ENCODE data around the gene ADGRB3. TPM values are rescaled to one million over a fixed set of nuclear protein-coding genes. Genes with fewer than 3 reads are reported as not detected.
A peak's percentile ranks its signal among the peaks of the same experiment; 100 is the strongest.

Gene ADGRB3
- total and polyA plus RNA-seq, 10 of the 15 experiments (the other 5 are each of a cell fraction or from before 2014, with no cell fraction given), result 0.03 to 0.06 TPM; not detected in 8

GRCh38 chr6:68975816-68976215, 340.7 kb downstream of the ADGRB3 start:
- DNase-seq (ENCODE audit: low read depth, low spot score) (no peak), FAIRE-seq (no peak), ATAC-seq (no peak)
- Histone ChIP-seq H3K27ac (ENCODE audit: control insufficient read depth, insufficient read depth) (no peak overlapping the region), H3K79me2 (ENCODE audit: control insufficient read depth, insufficient read depth, low read length) (no peaks in the 10 kb centered on the region), H3K9me3 (replicated peaks; ENCODE audit: control insufficient read depth, insufficient read depth, low read length) (no peaks in the 10 kb centered on the region), H3K4me3 (no peak overlapping the region), H3K4me2 (ENCODE audit: control insufficient read depth, insufficient read depth) (no peak overlapping the region), H4K20me1 (ENCODE audit: control insufficient read depth, insufficient read depth) (no peaks in the 10 kb centered on the region), H3K9ac (ENCODE audit: control insufficient read depth, insufficient read depth, low read length) (no peak overlapping the region), H2AFZ (ENCODE audit: control insufficient read depth, low read depth, low read length) (no peak overlapping the region), H3K4me1 (ENCODE audit: control insufficient read depth, insufficient read depth, low read length) (no peaks in the 10 kb centered on the region), H3K36me3 (ENCODE audit: control insufficient read depth in 2 of 2, insufficient read depth in 2 of 2, low read length in 1 of 2) (no peaks in the 10 kb centered on the region), H3K27me3 (replicated peaks in 1 of 2; ENCODE audit: control insufficient read depth in 2 of 2, insufficient read depth in 2 of 2, low read length in 1 of 2) (no peaks in the 10 kb centered on the region)
- in situ Hi-C loops (cut with MboI), result no loop called here
- ChIA-PET SMC1A (ENCODE audit: uncharacterized antibody, unreplicated experiment) (interaction anchor here (0.8 to 1.0 kb wide), 2 partner anchors 10 to 198 kb away, joined by 3 to 5 read pairs; no protein-coding TSS in a partner anchor), POLR2A (no interaction called here), CTCF (interaction anchor here (1.0 to 3.2 kb wide), 4 partner anchors 9 to 28 kb away, joined by 4 to 18 read pairs (median 5); no protein-coding TSS in a partner anchor), RAD21 (ENCODE audit: unreplicated experiment) (no interaction called here)
- no TSS peak for BruUV-seq (replicated peaks)
- TF ChIP-seq SP1 (IDR thresholded peaks at IDR 0.05; ENCODE audit: low read depth, low read length) (no peak), JUNB (IDR thresholded peaks at IDR 0.05) (no peak), NR2F1 (conservative IDR thresholded peaks at IDR 0.05) (no peak)
- intact Hi-C loops (cut with micrococcal nuclease; ENCODE audit: unreplicated experiment), result no loop called here

GRCh38 chr6:68976260-68976659, 341.2 kb downstream of the ADGRB3 start:
- no peak overlapping the region for H2AFZ ChIP-seq (ENCODE audit: control insufficient read depth, low read depth, low read length)
- H3K9me3 ChIP-seq (replicated peaks; ENCODE audit: control insufficient read depth, insufficient read depth, low read length), result no peaks in the 10 kb centered on the region
- BruUV-seq (replicated peaks), result no TSS peak
- DNase-seq (ENCODE audit: low read depth, low spot score) (no peak), FAIRE-seq (no peak), ATAC-seq (peak; percentile 59; the same call in 2 of the 3 replicates)
- H4K20me1 ChIP-seq (ENCODE audit: control insufficient read depth, insufficient read depth), result no peaks in the 10 kb centered on the region
- ChIA-PET SMC1A (ENCODE audit: uncharacterized antibody, unreplicated experiment) (interaction anchor here (0.8 to 1.0 kb wide), 2 partner anchors 11 to 198 kb away, joined by 3 to 5 read pairs; no protein-coding TSS in a partner anchor), CTCF (interaction anchor here (1.0 to 3.2 kb wide), 4 partner anchors 9 to 27 kb away, joined by 4 to 18 read pairs (median 5); no protein-coding TSS in a partner anchor), POLR2A (no interaction called here), RAD21 (ENCODE audit: unreplicated experiment) (no interaction called here)
- H3K79me2 ChIP-seq (ENCODE audit: control insufficient read depth, insufficient read depth, low read length), result no peaks in the 10 kb centered on the region
- H3K27me3 ChIP-seq (replicated peaks in 1 of 2; ENCODE audit: control insufficient read depth in 2 of 2, insufficient read depth in 2 of 2, low read length in 1 of 2), result no peaks in the 10 kb centered on the region
- no peak overlapping the region for H3K27ac ChIP-seq (ENCODE audit: control insufficient read depth, insufficient read depth)
- no peaks in the 10 kb centered on the region for H3K36me3 ChIP-seq (ENCODE audit: control insufficient read depth in 2 of 2, insufficient read depth in 2 of 2, low read length in 1 of 2)
- no peaks in the 10 kb centered on the region for H3K4me1 ChIP-seq (ENCODE audit: control insufficient read depth, insufficient read depth, low read length)
- H3K4me3 ChIP-seq, result no peak overlapping the region
- no peak overlapping the region for H3K9ac ChIP-seq (ENCODE audit: control insufficient read depth, insufficient read depth, low read length)
- WGBS (ENCODE audit: insufficient coverage, insufficient replicate concordance, low lambda C conversion rate, missing lambda C conversion rate), result 21% methylated on average over 4 of the region's 4 CpGs
- H3K4me2 ChIP-seq (ENCODE audit: control insufficient read depth, insufficient read depth), result no peak overlapping the region
- intact Hi-C loops (cut with micrococcal nuclease; ENCODE audit: unreplicated experiment) (no loop called here), in situ Hi-C loops (cut with MboI) (no loop called here)
- TF ChIP-seq SPI1 (IDR thresholded peaks at IDR 0.05; ENCODE audit: borderline replicate concordance, insufficient read depth, low read depth, low read length) (no peak), ZSCAN29 (IDR thresholded peaks at IDR 0.05) (no peak), ZBTB4 (CRISPR knock-in tag; IDR thresholded peaks at IDR 0.05) (no peak), BMI1 (IDR thresholded peaks at IDR 0.05; ENCODE audit: borderline replicate concordance) (no peak), CTCF (IDR thresholded peaks at IDR 0.05 in 2 of 3, conservative IDR thresholded peaks at IDR 0.05 in 1 of 3; ENCODE audit: control insufficient read depth in 2 of 3, extremely low read depth in 1 of 3, insufficient read depth in 1 of 3, low read depth in 3 of 3, low read length in 3 of 3) (peak; percentile 23 to 36 (median 35); a peak in 4 of 6 replicates), TAF1 (IDR thresholded peaks at IDR 0.05; ENCODE audit: borderline replicate concordance, low read depth, low read length) (no peak)
